Neural cell (in vitro differentiated cells): ENCODE measurements around the gene ENDOD1. TPM values are rescaled to one million over a fixed set of nuclear protein-coding genes. Genes with fewer than 3 reads are reported as not detected.

Experiments
- H2AFZ ChIP-seq: fragments of 200-600, 300-800 bp; sonication (generic), shearing (Covaris generic); 2 replicates; pipeline ENCODE4 v1.6.0; 2014; ENCODE audit warnings: low read depth, mild to moderate bottlenecking, antibody characterized with exemption, low read length, moderate library complexity
- H3F3A ChIP-seq: fragments of 200-600 bp; shearing (Covaris generic); 2 replicates; pipeline ENCODE4 v1.6.1; 2016; ENCODE audit warnings: mild to moderate bottlenecking, moderate library complexity, mixed read lengths, antibody characterized with exemption, low read length; ENCODE audit not compliant: insufficient read depth, poor library complexity, severe bottlenecking
- H3K27ac ChIP-seq: fragments of 200-600, 300-800 bp; sonication (generic), shearing (Covaris generic); 2 replicates; pipeline ENCODE4 v1.5.1; 2014; ENCODE audit warnings: mild to moderate bottlenecking, low read length, moderate library complexity
- H3K27me3 ChIP-seq: fragments of 300-800, 200-600 bp; sonication (generic), shearing (Covaris generic); 2 replicates; pipeline ENCODE4 v1.6.0; 2014; ENCODE audit warnings: mild to moderate bottlenecking, low read depth, low read length, moderate library complexity; ENCODE audit not compliant: insufficient read depth
- H3K36me3 ChIP-seq: fragments of 300-800, 200-600 bp; sonication (generic), shearing (Covaris generic); 2 replicates; pipeline ENCODE4 v1.5.1; 2014; ENCODE audit warnings: mild to moderate bottlenecking, antibody characterized with exemption, low read length, moderate library complexity; ENCODE audit not compliant: insufficient read depth
- H3K4me2 ChIP-seq: fragments of 300-800, 200-600 bp; sonication (generic), shearing (Covaris generic); 2 replicates; pipeline ENCODE4 v1.6.0; 2014; ENCODE audit warnings: mild to moderate bottlenecking, low read length
- H3K4me3 ChIP-seq: fragments of 300-800, 200-600 bp; sonication (generic), shearing (Covaris generic); 2 replicates; pipeline ENCODE4 v1.5.1; 2014; ENCODE audit warnings: mild to moderate bottlenecking, low read length, moderate library complexity
- H3K79me2 ChIP-seq: fragments of 200-600 bp; shearing (Covaris generic); replicated peaks from 2 replicates; pipeline ENCODE4 v1.6.0; 2014; ENCODE audit warnings: mild to moderate bottlenecking, low read length, moderate library complexity; ENCODE audit not compliant: insufficient read depth
- H3K9ac ChIP-seq: fragments of 300-800, 200-600 bp; sonication (generic), shearing (Covaris generic); 2 replicates; pipeline ENCODE4 v1.6.1; 2016; ENCODE audit warnings: mild to moderate bottlenecking, low read length, mixed read lengths
- H3K9me2 ChIP-seq: fragments of 200-600 bp; shearing (Covaris generic); 2 replicates; pipeline ENCODE4 v1.6.1; 2016; ENCODE audit warnings: mild to moderate bottlenecking, low read length, mixed read lengths; ENCODE audit not compliant: insufficient read depth
- H3K9me3 ChIP-seq: fragments of 200-600, 300-800 bp; sonication (generic), shearing (Covaris generic); 2 replicates; pipeline ENCODE4 v1.6.1; 2016; ENCODE audit warnings: mild to moderate bottlenecking, mixed run types, low read length, moderate library complexity, mixed read lengths
- H4K20me1 ChIP-seq: fragments of 200-600 bp; shearing (Covaris generic); 2 replicates; pipeline ENCODE4 v1.6.1; 2016; ENCODE audit warnings: mild to moderate bottlenecking, mixed run types; ENCODE audit not compliant: insufficient read depth
- EP300 ChIP-seq: fragments of 450-650 bp; conservative IDR thresholded peaks from 2 replicates; pipeline ENCODE4 v1.6.1; 2014; ENCODE audit warnings: antibody characterized with exemption, mild to moderate bottlenecking, moderate library complexity; ENCODE audit not compliant: poor library complexity, severe bottlenecking
- EZH2 ChIP-seq: fragments of 200-600, 300-800 bp; shearing (Covaris generic), sonication (generic); IDR thresholded peaks from 2 replicates; pipeline ENCODE4 v1.6.1; 2014; ENCODE audit warnings: antibody characterized with exemption, low read length, borderline replicate concordance, mild to moderate bottlenecking; ENCODE audit not compliant: insufficient read depth, poor library complexity, severe bottlenecking
- MXI1 ChIP-seq: fragments of 450-650 bp; conservative IDR thresholded peaks from 2 replicates; pipeline ENCODE4 v1.6.1; 2014; ENCODE audit warnings: antibody characterized with exemption, mild to moderate bottlenecking; ENCODE audit not compliant: poor library complexity, severe bottlenecking
- POLR2AphosphoS5 ChIP-seq: IDR thresholded peaks from 2 replicates; pipeline ENCODE4 v1.6.1; 2012
- RAD21 ChIP-seq: fragments of 450-650 bp; conservative IDR thresholded peaks from 2 replicates; pipeline ENCODE4 v1.6.1; 2014; ENCODE audit warnings: antibody characterized with exemption, mild to moderate bottlenecking, moderate library complexity
- REST ChIP-seq: IDR thresholded peaks from 2 replicates; pipeline ENCODE4 v1.6.1; 2012; ENCODE audit warnings: borderline replicate concordance
- SMC3 ChIP-seq: fragments of 450-650 bp; conservative IDR thresholded peaks from 2 replicates; pipeline ENCODE4 v1.6.1; 2014; ENCODE audit warnings: antibody characterized with exemption, mild to moderate bottlenecking, moderate library complexity; ENCODE audit not compliant: poor library complexity
- TAF1 ChIP-seq: IDR thresholded peaks from 2 replicates; pipeline ENCODE4 v1.6.1; 2012; ENCODE audit warnings: low read depth
- polyA plus RNA-seq: library from polyadenylated mRNA; depleted of rRNA; stranded (reverse); fragments of >200 nt; gene quantifications from 2 replicates; pipeline ENCODE4 v1.2.3, GENCODE V29; 2014
- TF ChIP-seq, protein P1 (sequence below): fragments of 450-650 bp; IDR thresholded peaks from 2 replicates; pipeline ENCODE4 v1.5.1; 2014; ENCODE audit warnings: antibody characterized with exemption, mild to moderate bottlenecking, moderate library complexity; ENCODE audit not compliant: poor library complexity, severe bottlenecking

Gene ENDOD1
- polyA plus RNA-seq, 1 donor from 2014 or later, result 4.9 TPM

DNA sequence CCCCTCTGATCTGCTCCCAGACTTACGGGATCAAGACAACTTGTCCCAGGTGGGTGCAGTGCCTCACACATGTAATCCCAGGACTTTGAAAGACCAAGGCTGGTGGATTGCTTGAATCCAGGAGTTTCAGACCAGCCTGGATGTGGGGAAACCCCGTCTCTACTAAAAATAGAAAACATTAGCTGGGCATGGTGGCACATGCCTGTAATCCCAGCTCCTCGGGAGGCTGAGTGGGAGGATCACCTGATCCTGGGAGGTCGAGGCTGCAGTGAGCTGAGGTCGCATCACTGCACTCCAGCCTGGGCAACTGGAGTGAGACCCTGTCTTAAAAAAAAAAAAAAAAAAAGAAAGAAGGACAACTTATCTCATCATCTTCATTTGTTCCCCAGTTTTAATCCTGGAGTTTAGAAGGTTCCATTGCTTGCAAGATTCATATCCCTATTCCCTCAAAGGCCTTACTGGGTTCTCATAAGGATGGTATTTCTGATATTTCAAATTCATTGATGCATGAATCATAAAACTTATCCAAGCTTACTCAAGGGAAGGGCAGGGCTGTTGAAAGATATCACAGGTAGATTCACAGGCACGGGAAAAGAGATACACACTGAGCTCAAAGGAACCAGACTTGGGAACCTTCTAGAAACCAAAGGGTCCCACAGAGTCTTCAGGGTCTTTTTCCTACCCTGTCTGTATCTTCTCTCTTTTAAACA is 14.6 kb downstream of the ENDOD1 start:
- Histone ChIP-seq H3F3A (no peaks in the 10 kb centered on the region), H3K79me2 (no peaks in the 10 kb centered on the region), H3K9ac (no peak overlapping the region), H3K27me3 (no peaks in the 10 kb centered on the region), H3K4me2 (no peak overlapping the region), H4K20me1 (no peaks in the 10 kb centered on the region), H3K4me3 (no peak overlapping the region), H2AFZ (no peak overlapping the region), H3K9me3 (no peaks in the 10 kb centered on the region), H3K27ac (no peak overlapping the region), H3K36me3 (no peaks in the 10 kb centered on the region), H3K9me2 (no peaks in the 10 kb centered on the region)
- TF ChIP-seq REST (no peak), SMC3 (no peak), EP300 (no peak), EZH2 (no peak), POLR2AphosphoS5 (no peak), TAF1 (no peak), MXI1 (no peak), RAD21 (no peak)
- TF ChIP-seq, protein P1, sequence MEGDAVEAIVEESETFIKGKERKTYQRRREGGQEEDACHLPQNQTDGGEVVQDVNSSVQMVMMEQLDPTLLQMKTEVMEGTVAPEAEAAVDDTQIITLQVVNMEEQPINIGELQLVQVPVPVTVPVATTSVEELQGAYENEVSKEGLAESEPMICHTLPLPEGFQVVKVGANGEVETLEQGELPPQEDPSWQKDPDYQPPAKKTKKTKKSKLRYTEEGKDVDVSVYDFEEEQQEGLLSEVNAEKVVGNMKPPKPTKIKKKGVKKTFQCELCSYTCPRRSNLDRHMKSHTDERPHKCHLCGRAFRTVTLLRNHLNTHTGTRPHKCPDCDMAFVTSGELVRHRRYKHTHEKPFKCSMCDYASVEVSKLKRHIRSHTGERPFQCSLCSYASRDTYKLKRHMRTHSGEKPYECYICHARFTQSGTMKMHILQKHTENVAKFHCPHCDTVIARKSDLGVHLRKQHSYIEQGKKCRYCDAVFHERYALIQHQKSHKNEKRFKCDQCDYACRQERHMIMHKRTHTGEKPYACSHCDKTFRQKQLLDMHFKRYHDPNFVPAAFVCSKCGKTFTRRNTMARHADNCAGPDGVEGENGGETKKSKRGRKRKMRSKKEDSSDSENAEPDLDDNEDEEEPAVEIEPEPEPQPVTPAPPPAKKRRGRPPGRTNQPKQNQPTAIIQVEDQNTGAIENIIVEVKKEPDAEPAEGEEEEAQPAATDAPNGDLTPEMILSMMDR, result no peak

- Histone ChIP-seq H3K4me3 (no peak overlapping the region), H3K27ac (no peak overlapping the region), H4K20me1 (no peaks in the 10 kb centered on the region), H3K27me3 (no peaks in the 10 kb centered on the region), H2AFZ (no peak overlapping the region), H3K79me2 (no peaks in the 10 kb centered on the region), H3K9me3 (no peaks in the 10 kb centered on the region), H3K9ac (no peak overlapping the region), H3K4me2 (no peak overlapping the region), H3K9me2 (no peaks in the 10 kb centered on the region), H3K36me3 (no peaks in the 10 kb centered on the region), H3F3A (no peaks in the 10 kb centered on the region)
- no peak for TF ChIP-seq TAF1
- TF ChIP-seq, protein P1, result no peak
Measured at GRCh38 chr11:95104856-95105255, 15.2 kb downstream of the ENDOD1 start.
